ENCODE measurements around the gene NECTIN2.

NECTIN2 gene

DNA sequence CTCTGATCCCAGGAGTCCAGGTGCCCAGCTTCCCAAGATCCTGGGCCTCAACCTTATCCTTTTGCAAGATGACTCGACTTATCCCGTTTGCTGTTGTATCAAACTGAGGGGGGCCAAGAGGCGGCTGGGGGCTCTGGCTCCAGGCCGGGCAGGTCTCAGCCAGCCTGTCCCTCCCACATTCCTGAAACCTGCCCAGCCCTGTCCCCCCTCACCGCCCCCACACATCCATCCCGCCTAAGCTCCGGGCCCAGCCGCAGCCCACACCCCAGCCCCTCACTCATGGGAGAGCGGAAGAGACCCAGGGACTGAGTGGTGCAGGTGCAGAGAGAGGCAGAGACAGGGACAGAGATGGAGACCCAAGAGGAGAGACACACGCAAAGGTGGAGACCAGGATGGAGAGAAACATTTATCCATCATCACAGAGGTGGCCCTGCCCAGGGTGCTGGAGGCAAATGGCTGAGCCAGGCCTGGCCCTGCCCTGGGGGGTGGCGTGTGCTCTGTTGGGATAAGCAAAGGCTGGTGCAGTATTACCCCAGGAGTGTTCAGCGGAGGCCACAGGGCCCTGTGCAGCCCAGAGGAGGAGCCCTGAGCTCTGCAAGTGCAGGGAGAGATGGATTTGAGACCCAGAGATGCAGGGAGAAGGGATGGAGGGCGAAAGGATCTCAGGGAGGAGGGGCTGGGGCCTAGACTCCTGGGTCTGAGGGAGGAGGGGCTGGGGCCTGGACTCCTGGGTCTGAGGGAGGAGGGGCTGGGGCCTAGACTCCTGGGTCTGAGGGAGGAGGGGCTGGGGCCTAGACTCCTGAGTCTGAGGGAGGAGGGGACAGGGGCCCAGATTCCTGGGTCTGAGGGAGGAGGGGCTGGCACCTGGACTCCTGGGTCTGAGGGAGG, 35.6 kb upstream of the NECTIN2 start:
- no peak for TF ChIP-seq JUND (IDR thresholded peaks at IDR 0.05; ENCODE audit: low read depth)
- no peak for DNase-seq (ENCODE audit: low read depth in 1 of 2, low spot score in 1 of 2)
- in situ Hi-C loops (cut with HindIII; ENCODE audit: low pct_unique_long_range_greater_than_20kb, low sequenced_read_pairs), result no loop called here

- no peak for TF ChIP-seq JUND (IDR thresholded peaks at IDR 0.05; ENCODE audit: low read depth)
These were observed 35.0 kb upstream of the NECTIN2 start for GRCh38 chr19:44811122-44811419.

GRCh38 chr19:44812142-44812718, 33.9 kb upstream of the NECTIN2 start:
- no peak for TF ChIP-seq JUND (IDR thresholded peaks at IDR 0.05; ENCODE audit: low read depth)
- in situ Hi-C loops (cut with HindIII; ENCODE audit: low pct_unique_long_range_greater_than_20kb, low sequenced_read_pairs), result no loop called here

More at GRCh38 chr19:44811122-44811419, 35.0 kb upstream of the NECTIN2 start:
- no peak for DNase-seq (ENCODE audit: low read depth in 1 of 2, low spot score in 1 of 2)
- in situ Hi-C loops (cut with HindIII; ENCODE audit: low pct_unique_long_range_greater_than_20kb, low sequenced_read_pairs), result no loop called here

GRCh38 chr19:44813070-44813840, 32.8 kb upstream of the NECTIN2 start:
- no peak for DNase-seq (ENCODE audit: low read depth in 1 of 2, low spot score in 1 of 2)
- no peak for TF ChIP-seq JUND (IDR thresholded peaks at IDR 0.05; ENCODE audit: low read depth)
- in situ Hi-C loops (cut with HindIII; ENCODE audit: low pct_unique_long_range_greater_than_20kb, low sequenced_read_pairs), result no loop called here

More at GRCh38 chr19:44812142-44812718, 33.9 kb upstream of the NECTIN2 start:
- no peak for DNase-seq (ENCODE audit: low read depth in 1 of 2, low spot score in 1 of 2)

- no peak for DNase-seq (ENCODE audit: low read depth in 1 of 2, low spot score in 1 of 2)
- no peak for TF ChIP-seq JUND (IDR thresholded peaks at IDR 0.05; ENCODE audit: low read depth)
These were observed 32.1 kb upstream of the NECTIN2 start for GRCh38 chr19:44813841-44814470.

GRCh38 chr19:44814517-44814916, 31.6 kb upstream of the NECTIN2 start:
- in situ Hi-C loops (cut with HindIII; ENCODE audit: low pct_unique_long_range_greater_than_20kb, low sequenced_read_pairs), result no loop called here
- no peak for TF ChIP-seq JUND (IDR thresholded peaks at IDR 0.05; ENCODE audit: low read depth)
- DNase-seq (ENCODE audit: low read depth in 1 of 2, low spot score in 1 of 2), result no peak

More at GRCh38 chr19:44813841-44814470, 32.1 kb upstream of the NECTIN2 start:
- in situ Hi-C loops (cut with HindIII; ENCODE audit: low pct_unique_long_range_greater_than_20kb, low sequenced_read_pairs), result no loop called here

DNA sequence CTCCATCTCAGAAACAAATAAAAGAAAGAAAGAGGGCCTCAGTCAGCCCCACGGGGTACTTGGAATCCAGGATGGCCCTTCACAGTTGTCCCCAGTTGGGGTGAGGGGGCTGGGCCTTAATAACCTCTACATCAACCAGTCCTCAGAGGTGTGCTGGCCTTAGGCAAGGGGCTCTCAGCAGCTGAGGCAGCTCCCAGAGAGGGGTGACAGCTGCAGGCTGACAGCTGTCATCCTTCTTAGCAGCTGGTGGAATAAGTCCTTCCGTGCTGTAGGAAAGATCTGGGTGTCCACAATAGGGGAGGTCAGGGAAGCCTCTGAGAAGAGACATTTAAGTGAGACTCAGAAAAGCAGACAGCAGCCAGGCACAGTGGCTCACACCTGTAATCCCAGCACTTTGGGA, 29.8 kb upstream of the NECTIN2 start:
- in situ Hi-C loops (cut with HindIII; ENCODE audit: low pct_unique_long_range_greater_than_20kb, low sequenced_read_pairs), result no loop called here
- TF ChIP-seq JUND (IDR thresholded peaks at IDR 0.05; ENCODE audit: low read depth), result no peak
- no peak for DNase-seq (ENCODE audit: low read depth in 1 of 2, low spot score in 1 of 2)

DNA sequence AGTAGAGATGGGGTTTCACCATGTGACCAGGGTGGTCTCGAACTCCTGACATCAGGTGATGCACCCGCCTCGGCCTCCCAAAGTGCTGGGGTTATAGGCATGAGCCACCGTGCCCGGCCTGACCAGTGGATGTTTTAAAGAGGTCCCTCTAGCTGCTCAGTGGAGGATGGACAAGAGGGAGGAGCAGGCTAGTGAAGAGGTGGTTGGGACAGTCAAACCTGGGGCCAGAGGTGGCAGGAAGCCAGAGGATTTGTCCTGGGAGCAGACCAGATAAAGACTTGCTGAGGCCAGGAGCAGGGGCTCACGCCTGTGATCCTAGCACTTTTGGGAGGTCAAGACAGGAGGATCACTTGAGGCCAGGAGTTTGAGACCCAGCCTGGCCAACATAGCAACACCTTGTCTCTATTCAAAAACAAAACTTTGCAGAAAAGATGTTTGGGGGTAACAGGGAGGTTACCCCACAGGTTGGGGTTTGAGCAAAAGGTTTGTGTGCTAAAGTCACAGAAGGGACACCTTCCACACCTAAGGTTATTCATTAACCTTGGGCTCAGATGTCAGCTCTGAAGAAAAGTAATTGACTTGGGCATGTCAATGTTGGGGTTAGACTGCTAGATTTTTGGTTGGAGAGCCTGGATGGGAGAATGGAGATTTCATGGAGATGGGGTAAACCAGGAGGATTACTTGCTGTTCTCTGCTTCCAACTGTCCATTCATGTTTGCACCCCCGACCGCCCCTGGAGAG, 28.2 kb upstream of the NECTIN2 start:
- in situ Hi-C loops (cut with HindIII; ENCODE audit: low pct_unique_long_range_greater_than_20kb, low sequenced_read_pairs), result no loop called here
- TF ChIP-seq JUND (IDR thresholded peaks at IDR 0.05; ENCODE audit: low read depth), result no peak
- DNase-seq (ENCODE audit: low read depth in 1 of 2, low spot score in 1 of 2), result no peak

DNA sequence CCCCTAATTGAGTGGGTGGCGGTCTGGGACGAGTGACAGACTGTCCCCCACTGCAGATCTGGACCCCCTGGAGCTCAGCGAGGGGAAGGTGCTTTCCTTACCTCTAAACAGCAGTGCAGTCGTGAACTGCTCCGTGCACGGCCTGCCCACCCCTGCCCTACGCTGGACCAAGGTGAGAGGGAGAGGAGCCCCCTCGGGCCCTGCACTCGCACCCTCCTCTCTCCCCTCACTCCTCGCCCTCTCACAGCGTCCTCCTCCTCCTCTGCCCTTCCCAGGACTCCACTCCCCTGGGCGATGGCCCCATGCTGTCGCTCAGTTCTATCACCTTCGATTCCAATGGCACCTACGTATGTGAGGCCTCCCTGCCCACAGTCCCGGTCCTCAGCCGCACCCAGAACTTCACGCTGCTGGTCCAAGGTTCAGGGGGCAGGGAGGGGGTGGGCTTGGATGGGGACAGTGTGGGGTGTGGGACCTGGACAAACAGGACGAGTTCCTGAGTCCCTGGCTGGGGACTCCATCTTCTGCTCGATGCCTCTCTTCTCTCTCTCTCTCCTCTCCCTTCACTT, 27.5 kb upstream of the NECTIN2 start:
- DNase-seq (ENCODE audit: low read depth in 1 of 2, low spot score in 1 of 2), result no peak
- in situ Hi-C loops (cut with HindIII; ENCODE audit: low pct_unique_long_range_greater_than_20kb, low sequenced_read_pairs), result no loop called here
- TF ChIP-seq JUND (IDR thresholded peaks at IDR 0.05; ENCODE audit: low read depth), result no peak

GRCh38 chr19:44819246-44819832, 26.8 kb upstream of the NECTIN2 start:
- in situ Hi-C loops (cut with HindIII; ENCODE audit: low pct_unique_long_range_greater_than_20kb, low sequenced_read_pairs), result no loop called here
- no peak for TF ChIP-seq JUND (IDR thresholded peaks at IDR 0.05; ENCODE audit: low read depth)
- DNase-seq (ENCODE audit: low read depth in 1 of 2, low spot score in 1 of 2), result no peak
